GM19372 (cell line): ENCODE data around the gene TVP23C.

Experiments
- ATAC-seq: cut with Tn5 transposase; IDR thresholded peaks from one replicate; pipeline ENCODE4 v1.9.1; 2021; ENCODE audit warnings: mild to moderate bottlenecking, low read depth, moderate library complexity; ENCODE audit not compliant: unreplicated experiment

Gene TVP23C

GRCh38 chr17:15498107-15498506, 65.2 kb downstream of the TVP23C start:
- no peak for ATAC-seq

GRCh38 chr17:15496735-15497670, 66.3 kb downstream of the TVP23C start:
- no peak for ATAC-seq

- no peak for ATAC-seq
Observed at GRCh38 chr17:15494821-15495220, 68.5 kb downstream of the TVP23C start.

GRCh38 chr17:15493693-15494035, 69.6 kb downstream of the TVP23C start:
- ATAC-seq, result no peak

- no peak for ATAC-seq
Observed at GRCh38 chr17:15492791-15493692, 70.2 kb downstream of the TVP23C start.

GRCh38 chr17:15492186-15492585, 71.1 kb downstream of the TVP23C start:
- ATAC-seq, result no peak

GRCh38 chr17:15490634-15491261, 72.5 kb downstream of the TVP23C start:
- no peak for ATAC-seq

- no peak for ATAC-seq
Observed at GRCh38 chr17:15488557-15488956, 74.7 kb downstream of the TVP23C start.

- no peak for ATAC-seq
Observed at GRCh38 chr17:15485045-15485444, 78.2 kb downstream of the TVP23C start.

- no peak for ATAC-seq
Observed at GRCh38 chr17:15483431-15483830, 79.9 kb downstream of the TVP23C start.

- no peak for ATAC-seq
Observed at GRCh38 chr17:15482476-15482875, 80.8 kb downstream of the TVP23C start.

GRCh38 chr17:15481481-15481880, 81.8 kb downstream of the TVP23C start:
- no peak for ATAC-seq

GRCh38 chr17:15480204-15480603, 83.1 kb downstream of the TVP23C start:
- no peak for ATAC-seq

GRCh38 chr17:15479703-15480102, 83.6 kb downstream of the TVP23C start:
- no peak for ATAC-seq

- no peak for ATAC-seq
Observed at GRCh38 chr17:15478845-15479244, 84.4 kb downstream of the TVP23C start.

GRCh38 chr17:15475631-15476354, 87.5 kb downstream of the TVP23C start:
- no peak for ATAC-seq

GRCh38 chr17:15472891-15473290, 90.4 kb downstream of the TVP23C start:
- ATAC-seq, result no peak

- no peak for ATAC-seq
Observed at GRCh38 chr17:15470536-15470935, 92.7 kb downstream of the TVP23C start.

GRCh38 chr17:15469260-15469659, 94.0 kb downstream of the TVP23C start:
- ATAC-seq, result no peak

- ATAC-seq, result no peak
Observed at GRCh38 chr17:15468126-15468525, 95.2 kb downstream of the TVP23C start.
